ENCODE measurements around the gene OR6K3. TPM values are rescaled to one million over a fixed set of nuclear protein-coding genes. Genes with fewer than 3 reads are reported as not detected.
"Not testable (repeated sequence)": the region's sequence is repeated elsewhere in the genome, so short reads cannot be mapped to it uniquely, and the experiment has no call there.

The OR6K3 gene
- total RNA-seq, 2 experiments from 2014 or later, result not detected

DNA sequence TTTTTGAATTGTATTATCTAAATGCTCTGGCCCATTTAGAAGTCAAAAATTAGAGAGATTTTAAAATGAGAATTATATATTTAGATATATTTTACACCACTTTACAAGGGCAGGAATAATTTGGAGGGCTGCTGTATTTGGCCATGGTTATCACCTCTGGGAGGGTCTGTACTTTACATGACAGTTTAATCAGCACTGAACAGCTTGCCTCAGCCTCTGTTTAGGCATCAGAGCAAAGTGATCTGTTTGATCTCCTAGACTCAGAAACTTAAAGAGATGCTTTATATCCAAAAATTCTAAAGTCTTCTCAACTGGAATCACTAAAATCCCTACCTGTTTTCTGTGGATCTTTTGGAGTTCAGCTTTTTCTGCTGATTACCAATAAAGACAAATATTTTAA lies 28.6 kb downstream of the OR6K3 start:
- TF ChIP-seq, protein P1, sequence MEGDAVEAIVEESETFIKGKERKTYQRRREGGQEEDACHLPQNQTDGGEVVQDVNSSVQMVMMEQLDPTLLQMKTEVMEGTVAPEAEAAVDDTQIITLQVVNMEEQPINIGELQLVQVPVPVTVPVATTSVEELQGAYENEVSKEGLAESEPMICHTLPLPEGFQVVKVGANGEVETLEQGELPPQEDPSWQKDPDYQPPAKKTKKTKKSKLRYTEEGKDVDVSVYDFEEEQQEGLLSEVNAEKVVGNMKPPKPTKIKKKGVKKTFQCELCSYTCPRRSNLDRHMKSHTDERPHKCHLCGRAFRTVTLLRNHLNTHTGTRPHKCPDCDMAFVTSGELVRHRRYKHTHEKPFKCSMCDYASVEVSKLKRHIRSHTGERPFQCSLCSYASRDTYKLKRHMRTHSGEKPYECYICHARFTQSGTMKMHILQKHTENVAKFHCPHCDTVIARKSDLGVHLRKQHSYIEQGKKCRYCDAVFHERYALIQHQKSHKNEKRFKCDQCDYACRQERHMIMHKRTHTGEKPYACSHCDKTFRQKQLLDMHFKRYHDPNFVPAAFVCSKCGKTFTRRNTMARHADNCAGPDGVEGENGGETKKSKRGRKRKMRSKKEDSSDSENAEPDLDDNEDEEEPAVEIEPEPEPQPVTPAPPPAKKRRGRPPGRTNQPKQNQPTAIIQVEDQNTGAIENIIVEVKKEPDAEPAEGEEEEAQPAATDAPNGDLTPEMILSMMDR (IDR thresholded peaks at IDR 0.05), result no peak
- Histone ChIP-seq H3K36me3 (ENCODE audit: insufficient read depth, low read length) (no peaks in the 10 kb centered on the region), H3K9me3 (ENCODE audit: control insufficient read depth in 1 of 2, insufficient read depth in 1 of 2, low read length in 2 of 2) (no peaks in the 10 kb centered on the region), H3K27me3 (ENCODE audit: control insufficient read depth in 1 of 2, insufficient read depth in 2 of 2, low read length in 2 of 2) (no peaks in the 10 kb centered on the region), H3K27ac (ENCODE audit: low read depth in 1 of 2, low read length in 2 of 2) (no peak overlapping the region), H3K4me3 (ENCODE audit: low read length) (no peak overlapping the region), H3K4me1 (ENCODE audit: insufficient read depth, low read length) (no peaks in the 10 kb centered on the region)
- Mint-ChIP-seq H3K36me3 (ENCODE audit: low read depth) (no peaks in the 10 kb centered on the region), H3K4me3 (no peak overlapping the region), H3K27me3 (peaks cover 12% of the 10 kb centered on the region), H3K9me3 (no peaks in the 10 kb centered on the region), H3K27ac (no peak overlapping the region), H3K4me1 (ENCODE audit: low read depth) (no peaks in the 10 kb centered on the region)
- ChIA-PET CTCF (no interaction called here), POLR2A (no interaction called here)
- DNase-seq, result no peak
- ATAC-seq (ENCODE audit: poor library complexity), result no peak
- intact Hi-C loops (cut with DNase I, micrococcal nuclease), result no loop called here

DNA sequence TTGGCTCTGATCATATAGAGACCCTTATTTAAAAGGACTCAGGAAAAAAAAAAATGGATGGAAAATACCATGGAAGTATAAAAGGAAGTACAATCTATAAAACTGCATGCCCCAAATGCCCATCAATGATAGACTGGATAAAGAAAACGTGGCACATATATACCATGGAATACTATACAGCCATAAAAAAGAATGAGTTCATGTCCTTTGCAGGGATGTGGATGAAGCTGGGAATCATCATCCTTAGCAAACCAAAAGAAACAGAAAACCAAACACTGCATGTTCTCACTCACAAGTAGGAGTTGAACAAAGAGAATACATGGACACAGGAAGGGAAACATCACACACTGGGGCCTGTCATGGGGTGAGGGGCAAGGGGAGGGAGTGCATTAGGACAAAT lies 29.4 kb downstream of the OR6K3 start:
- H3K4me3 ChIP-seq (ENCODE audit: low read length); DNase-seq; H3K36me3 Mint-ChIP-seq (ENCODE audit: low read depth); H3K36me3 ChIP-seq (ENCODE audit: insufficient read depth, low read length); intact Hi-C loops (cut with DNase I, micrococcal nuclease); H3K4me1 Mint-ChIP-seq (ENCODE audit: low read depth); H3K27me3 ChIP-seq (ENCODE audit: control insufficient read depth in 1 of 2, insufficient read depth in 2 of 2, low read length in 2 of 2); H3K27ac Mint-ChIP-seq; H3K9me3 ChIP-seq (ENCODE audit: control insufficient read depth in 1 of 2, insufficient read depth in 1 of 2, low read length in 2 of 2); ATAC-seq (ENCODE audit: poor library complexity); H3K4me3 Mint-ChIP-seq; H3K4me1 ChIP-seq (ENCODE audit: insufficient read depth, low read length); CTCF ChIA-PET; POLR2A ChIA-PET; H3K9me3 Mint-ChIP-seq; H3K27ac ChIP-seq (ENCODE audit: low read depth in 1 of 2, low read length in 2 of 2): not testable (repeated sequence)
- peaks cover 14% of the 10 kb centered on the region for H3K27me3 Mint-ChIP-seq

DNA sequence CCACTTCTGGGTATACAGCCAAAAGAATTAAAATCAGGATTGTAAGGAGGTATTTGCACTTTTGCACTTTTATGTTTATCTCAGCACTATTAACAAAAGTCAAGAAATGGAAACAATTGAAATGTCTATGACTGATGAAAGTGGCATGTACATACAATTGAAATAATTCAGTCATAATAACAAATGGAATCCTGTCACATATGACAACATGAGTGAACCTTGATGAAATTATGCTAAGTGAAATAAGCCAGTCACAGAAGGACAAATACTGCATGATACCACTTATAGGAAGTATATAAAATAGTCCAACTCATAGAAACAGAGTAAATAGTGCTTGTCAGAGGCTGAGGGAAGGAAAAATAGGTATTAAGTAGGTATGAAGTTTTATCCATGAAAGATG lies 30.6 kb downstream of the OR6K3 start:
- H3K4me3 Mint-ChIP-seq, result no peak overlapping the region
- DNase-seq, result no peak
- intact Hi-C loops (cut with DNase I, micrococcal nuclease), result no loop called here
- Histone ChIP-seq H3K9me3 (ENCODE audit: control insufficient read depth in 1 of 2, insufficient read depth in 1 of 2, low read length in 2 of 2) (no peaks in the 10 kb centered on the region), H3K4me1 (ENCODE audit: insufficient read depth, low read length) (no peaks in the 10 kb centered on the region), H3K36me3 (ENCODE audit: insufficient read depth, low read length) (no peaks in the 10 kb centered on the region), H3K4me3 (ENCODE audit: low read length) (no peak overlapping the region), H3K27ac (ENCODE audit: low read depth in 1 of 2, low read length in 2 of 2) (no peak overlapping the region), H3K27me3 (ENCODE audit: control insufficient read depth in 1 of 2, insufficient read depth in 2 of 2, low read length in 2 of 2) (no peaks in the 10 kb centered on the region)
- no peaks in the 10 kb centered on the region for H3K4me1 Mint-ChIP-seq (ENCODE audit: low read depth)
- no peak for ATAC-seq (ENCODE audit: poor library complexity)
- peaks cover 12% of the 10 kb centered on the region for H3K27me3 Mint-ChIP-seq
- no peak overlapping the region for H3K27ac Mint-ChIP-seq
- TF ChIP-seq, protein P1 (IDR thresholded peaks at IDR 0.05), result no peak
- CTCF ChIA-PET, result no interaction called here
- no peaks in the 10 kb centered on the region for H3K9me3 Mint-ChIP-seq
- POLR2A ChIA-PET, result no interaction called here
- no peaks in the 10 kb centered on the region for H3K36me3 Mint-ChIP-seq (ENCODE audit: low read depth)

DNA sequence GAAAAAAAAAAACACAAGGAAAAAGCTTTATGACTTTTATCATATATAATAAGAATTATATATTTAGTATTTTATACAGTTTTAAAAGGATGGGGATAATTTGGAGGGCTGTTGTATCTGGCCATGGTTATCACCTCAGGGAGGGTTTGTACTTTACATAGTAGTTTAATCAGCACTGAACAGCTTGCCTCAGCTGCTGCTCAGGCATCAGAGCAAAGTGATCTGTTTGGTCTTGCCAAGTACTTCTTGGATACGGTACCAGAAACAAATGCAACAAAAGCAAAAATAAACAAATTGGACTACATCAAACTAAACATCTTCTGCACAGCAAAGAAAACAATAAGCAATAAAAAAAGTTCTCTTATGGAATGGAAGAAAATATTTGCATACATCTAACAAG lies 31.4 kb downstream of the OR6K3 start:
- ATAC-seq (ENCODE audit: poor library complexity), result no peak
- no peaks in the 10 kb centered on the region for H3K9me3 ChIP-seq (ENCODE audit: control insufficient read depth in 1 of 2, insufficient read depth in 1 of 2, low read length in 2 of 2)
- Mint-ChIP-seq H3K27me3 (peaks cover 17% of the 10 kb centered on the region), H3K27ac (no peak overlapping the region), H3K9me3 (no peaks in the 10 kb centered on the region), H3K36me3 (ENCODE audit: low read depth) (no peaks in the 10 kb centered on the region), H3K4me1 (ENCODE audit: low read depth) (no peaks in the 10 kb centered on the region), H3K4me3 (no peak overlapping the region)
- H3K4me3 ChIP-seq (ENCODE audit: low read length), result no peak overlapping the region
- no peaks in the 10 kb centered on the region for H3K4me1 ChIP-seq (ENCODE audit: insufficient read depth, low read length)
- no peak for DNase-seq
- H3K27ac ChIP-seq (ENCODE audit: low read depth in 1 of 2, low read length in 2 of 2), result no peak overlapping the region
- POLR2A ChIA-PET, result no interaction called here
- CTCF ChIA-PET, result no interaction called here
- H3K36me3 ChIP-seq (ENCODE audit: insufficient read depth, low read length), result no peaks in the 10 kb centered on the region
- H3K27me3 ChIP-seq (ENCODE audit: control insufficient read depth in 1 of 2, insufficient read depth in 2 of 2, low read length in 2 of 2), result peaks cover 0 to 3% of the 10 kb centered on the region in 2 experiments
- intact Hi-C loops (cut with DNase I, micrococcal nuclease), result no loop called here
- TF ChIP-seq, protein P1 (IDR thresholded peaks at IDR 0.05), result no peak

DNA sequence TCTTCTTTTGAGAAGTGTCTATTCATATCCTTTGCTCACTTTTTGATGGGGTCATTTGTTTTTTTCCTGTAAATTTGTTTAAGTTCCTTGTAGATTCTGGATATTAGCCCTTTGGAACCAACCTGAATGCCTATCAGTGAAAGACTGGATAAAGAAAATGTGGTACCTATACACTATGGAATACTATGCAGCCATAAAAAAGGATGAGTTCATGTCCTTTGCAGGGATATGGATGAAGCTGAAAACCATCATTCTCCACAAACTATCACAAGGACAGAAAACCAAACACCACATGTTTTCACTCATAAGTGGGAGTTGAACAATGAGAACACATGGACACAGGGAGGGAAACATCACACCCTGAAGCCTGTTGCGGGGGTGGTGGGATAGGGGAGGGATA lies 32.2 kb downstream of the OR6K3 start:
- ATAC-seq (ENCODE audit: poor library complexity); H3K4me3 ChIP-seq (ENCODE audit: low read length); POLR2A ChIA-PET; H3K27ac Mint-ChIP-seq; intact Hi-C loops (cut with DNase I, micrococcal nuclease); DNase-seq; H3K9me3 ChIP-seq (ENCODE audit: control insufficient read depth in 1 of 2, insufficient read depth in 1 of 2, low read length in 2 of 2); H3K4me3 Mint-ChIP-seq; H3K9me3 Mint-ChIP-seq; H3K27ac ChIP-seq (ENCODE audit: low read depth in 1 of 2, low read length in 2 of 2); H3K36me3 Mint-ChIP-seq (ENCODE audit: low read depth); CTCF ChIA-PET; H3K27me3 ChIP-seq (ENCODE audit: control insufficient read depth in 1 of 2, insufficient read depth in 2 of 2, low read length in 2 of 2); H3K4me1 ChIP-seq (ENCODE audit: insufficient read depth, low read length); H3K36me3 ChIP-seq (ENCODE audit: insufficient read depth, low read length); H3K4me1 Mint-ChIP-seq (ENCODE audit: low read depth): not testable (repeated sequence)
- H3K27me3 Mint-ChIP-seq, result peaks cover 23% of the 10 kb centered on the region
